Spleen (tissue), 7 donors: ENCODE data around the gene ERV3-1.
"Not testable (repeated sequence)": the region's sequence is repeated elsewhere in the genome, so short reads cannot be mapped to it uniquely, and the experiment has no call there.

ENCODE experiments used
- CTCF ChIP-seq, 11 experiments: fragments of 200-600 bp in 7 of 11; fragments of 450-650 bp in 4 of 11; sonication (generic) in 4 of 11; IDR thresholded peaks in 8 of 11; conservative IDR thresholded peaks in 3 of 11; 1 replicate in 7 of 11; 2 replicates in 4 of 11; pipeline versions ENCODE4 v1.4.0 to v1.8.0; 2016 to 2021; ENCODE audit warnings: antibody characterized with exemption in 11 of 11, inconsistent platforms in 4 of 11, mild to moderate bottlenecking in 1 of 11
- POLR2A ChIP-seq, 3 donors: fragments of 450-650 bp; IDR thresholded peaks; one replicate each; pipeline ENCODE4 v1.5.1; 2017; ENCODE audit warnings: antibody characterized with exemption in 3 of 3, mild to moderate bottlenecking in 1 of 3
- donor health status: DM: no; HTN: no; CAD: no; lungs with moderate emphysema.
- donor health status: DM: no; HTN: no; CAD: no.
- donor health status: DM: no; HTN: no; CAD: no.

GRCh38 chr7:65051654-65052053, 45.2 kb upstream of the ERV3-1 start:
- not testable (repeated sequence) for TF ChIP-seq CTCF (IDR thresholded peaks at IDR 0.05 in 8 of 11, conservative IDR thresholded peaks at IDR 0.05 in 3 of 11); POLR2A (IDR thresholded peaks at IDR 0.05)
